Psoas muscle (tissue), 8 donors: ENCODE measurements around the gene CLIC4. TPM values are rescaled to one million over a fixed set of nuclear protein-coding genes. Genes with fewer than 3 reads are reported as not detected.

Source experiments
- ATAC-seq, 4 donors: fragments of 200-7000 bp; cut with Tn5 transposase; one replicate each; pipeline ENCODE4 v1.9.1; 2020; ENCODE audit warnings: moderate library complexity in 3 of 4, mild to moderate bottlenecking in 2 of 4
- DNase-seq, 2 donors: peaks; one replicate each; pipeline ENCODE4 v3.0.0-alpha.2; 2020
- H3K27ac ChIP-seq: fragments of 200-600 bp; one replicate; pipeline ENCODE4 v1.8.0; 2022
- H3K27me3 ChIP-seq, 3 donors: fragments of 200-600 bp in 1 of 3; one replicate each; pipeline versions ENCODE4 v1.6.1 to v1.8.0; 2013 to 2022; ENCODE audit warnings: low read length in 2 of 3, mild to moderate bottlenecking in 2 of 3, moderate library complexity in 1 of 3; ENCODE audit not compliant: insufficient read depth in 3 of 3
- H3K36me3 ChIP-seq, 2 donors: fragments of 200-600 bp in 1 of 2; one replicate each; pipeline versions ENCODE4 v1.6.1 to v1.8.0; 2013 to 2022; ENCODE audit warnings: low read depth in 1 of 2, mild to moderate bottlenecking in 1 of 2, moderate library complexity in 1 of 2; ENCODE audit not compliant: insufficient read depth in 1 of 2
- H3K4me1 ChIP-seq: fragments of 200-600 bp; one replicate; pipeline ENCODE4 v1.8.0; 2022
- H3K4me3 ChIP-seq: fragments of 200-600 bp; one replicate; pipeline ENCODE4 v1.8.0; 2022; ENCODE audit warnings: mild to moderate bottlenecking
- H3K9me3 ChIP-seq: fragments of 200-600 bp; one replicate; pipeline ENCODE4 v1.8.0; 2022
- WGBS, 3 donors: extraction: QIAGEN DNeasy Blood & Tissue Kit; methylation state at CpG; one replicate each; pipeline versions ENCODE4 v1.1.6 to v1.1.7; 2013; 5-methylcytosine and 5-hydroxymethylcytosine counted together
- intact Hi-C, 2 donors: fragments of 100-400 bp; cut with DNase I; formaldehyde crosslinking; loops; one replicate each; pipeline versions ENCODE4 v1.11.0 to v1.14.2; 2022
- polyA plus RNA-seq, 3 donors: library from polyadenylated mRNA; stranded (reverse); fragments of 200-250 nt; gene quantifications; one replicate each; pipeline ENCODE4 v1.2.3, GENCODE V29; 2013
- total RNA-seq, 4 donors: library from RNA; stranded (reverse); fragmentation: NEBNext Ultra II Directional in 2 of 4; extraction: Animal tissue kit (Norgen Biotek cat#: 25700) in 2 of 4; gene quantifications; one replicate each; pipeline versions ENCODE4 v1.2.1 to v1.2.4, GENCODE V29; 2021 to 2023
- TF ChIP-seq, protein P1 (sequence below): fragments of 200-600 bp; IDR thresholded peaks from one replicate; pipeline ENCODE4 v1.8.0; 2022; ENCODE audit warnings: antibody characterized with exemption
- donor health status: healthy with polysubstance abuse.
- donor health status: DM: no; HTN: no; CAD: no; lungs with moderate emphysema.
- donor health status: Bipolar disorder and iron deficiency.
- donor health status: healthy.
- donor health status: DM: yes; HTN: yes; CAD: no.
- donor health status: DM: no; HTN: no; CAD: no.
- donor health status: DM: no; HTN: no; CAD: no.
- donor health status: DM: yes; HTN: yes; CAD: no.

CLIC4 gene
- total and polyA plus RNA-seq, 7 donors: 22.1 to 67.3 (median 44.8) TPM

- Histone ChIP-seq H3K27me3 (no peaks in the 10 kb centered on the region), H3K9me3 (no peaks in the 10 kb centered on the region), H3K4me3 (no peak overlapping the region), H3K27ac (peak overlapping the region; percentile 67), H3K4me1 (peaks cover 8% of the 10 kb centered on the region), H3K36me3 (no peaks in the 10 kb centered on the region)
- intact Hi-C loops: no loop called here
- ATAC-seq: no peak
- TF ChIP-seq, protein P1, sequence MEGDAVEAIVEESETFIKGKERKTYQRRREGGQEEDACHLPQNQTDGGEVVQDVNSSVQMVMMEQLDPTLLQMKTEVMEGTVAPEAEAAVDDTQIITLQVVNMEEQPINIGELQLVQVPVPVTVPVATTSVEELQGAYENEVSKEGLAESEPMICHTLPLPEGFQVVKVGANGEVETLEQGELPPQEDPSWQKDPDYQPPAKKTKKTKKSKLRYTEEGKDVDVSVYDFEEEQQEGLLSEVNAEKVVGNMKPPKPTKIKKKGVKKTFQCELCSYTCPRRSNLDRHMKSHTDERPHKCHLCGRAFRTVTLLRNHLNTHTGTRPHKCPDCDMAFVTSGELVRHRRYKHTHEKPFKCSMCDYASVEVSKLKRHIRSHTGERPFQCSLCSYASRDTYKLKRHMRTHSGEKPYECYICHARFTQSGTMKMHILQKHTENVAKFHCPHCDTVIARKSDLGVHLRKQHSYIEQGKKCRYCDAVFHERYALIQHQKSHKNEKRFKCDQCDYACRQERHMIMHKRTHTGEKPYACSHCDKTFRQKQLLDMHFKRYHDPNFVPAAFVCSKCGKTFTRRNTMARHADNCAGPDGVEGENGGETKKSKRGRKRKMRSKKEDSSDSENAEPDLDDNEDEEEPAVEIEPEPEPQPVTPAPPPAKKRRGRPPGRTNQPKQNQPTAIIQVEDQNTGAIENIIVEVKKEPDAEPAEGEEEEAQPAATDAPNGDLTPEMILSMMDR: no peak
- DNase-seq: no peak
- 73 to 80% (median 74%) methylated on average over 4 of the region's 4 CpGs for WGBS, 3 donors
These were observed 23.8 kb downstream of the CLIC4 start for GRCh38 chr1:24768873-24769605.

DNA sequence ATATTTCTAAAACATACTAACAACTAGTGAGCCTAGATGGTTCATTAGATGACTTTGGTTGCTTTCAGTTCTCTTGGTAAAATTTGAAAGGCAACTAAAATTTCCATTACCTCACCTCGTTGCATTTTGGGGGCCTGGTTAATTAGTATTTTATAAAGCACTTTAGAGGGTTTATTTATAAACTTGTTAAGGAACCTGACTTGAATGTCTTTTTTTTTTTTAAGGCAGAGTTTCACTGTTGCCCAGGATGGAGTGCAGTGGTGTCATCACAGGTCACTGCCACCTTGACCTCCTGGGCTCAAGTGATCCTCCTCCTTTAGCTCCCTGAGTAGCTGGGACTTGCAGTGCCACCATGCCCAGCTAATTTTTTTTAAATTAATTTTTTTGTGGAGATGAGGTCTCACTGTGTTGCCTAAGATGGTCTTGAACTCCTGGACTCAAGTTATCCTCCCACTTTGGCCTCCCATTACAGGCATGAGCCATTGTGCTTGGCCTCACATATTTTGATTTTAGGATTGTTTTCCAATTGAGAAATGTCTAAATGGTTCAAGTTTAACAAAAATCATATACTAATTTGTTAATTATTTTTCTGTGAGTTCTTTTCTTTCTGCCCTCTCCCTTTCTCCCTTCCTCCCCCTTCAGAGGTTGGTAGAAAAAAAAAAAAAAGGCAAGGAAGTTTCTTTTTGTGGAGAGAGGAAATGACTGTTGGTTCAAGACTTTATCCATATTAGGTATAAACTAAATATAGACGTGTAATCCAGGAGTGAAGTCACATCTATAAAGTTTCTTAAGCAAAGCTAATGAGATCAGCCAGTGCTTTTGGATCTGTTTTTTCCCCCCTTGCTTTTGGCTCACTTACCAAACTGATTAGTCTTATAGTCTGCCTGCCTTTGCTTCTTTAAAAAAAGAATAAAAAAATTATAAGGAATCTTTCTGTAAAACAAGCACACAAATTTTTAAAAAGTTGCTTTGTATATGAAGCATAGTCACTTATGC lies 24.7 kb downstream of the CLIC4 start:
- peaks cover 8% of the 10 kb centered on the region for H3K4me1 ChIP-seq

DNA sequence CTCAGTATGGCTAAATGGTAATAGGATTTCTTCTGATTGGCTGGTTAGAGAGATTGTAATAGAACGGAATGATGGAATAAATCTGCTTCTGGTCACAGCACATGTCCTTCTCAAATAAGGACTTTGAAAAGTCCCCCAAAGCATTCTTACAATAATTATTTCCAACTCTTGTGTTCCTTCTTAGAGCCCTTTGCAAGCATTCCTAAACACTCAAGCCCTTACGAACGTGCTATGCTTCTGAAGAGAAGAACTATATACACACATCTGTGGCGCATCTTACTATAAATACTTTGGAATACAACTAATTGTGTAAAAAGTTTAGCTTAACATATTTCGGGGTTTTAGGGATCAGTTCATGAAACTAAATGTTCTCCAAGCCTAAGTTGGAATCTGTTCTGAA lies 25.6 kb downstream of the CLIC4 start:
- no peaks in the 10 kb centered on the region for H3K36me3 ChIP-seq
- intact Hi-C loops: no loop called here
- peaks cover 8% of the 10 kb centered on the region for H3K4me1 ChIP-seq
- H3K27me3 ChIP-seq: no peaks in the 10 kb centered on the region
- H3K4me3 ChIP-seq: no peak overlapping the region
- no peaks in the 10 kb centered on the region for H3K9me3 ChIP-seq
- H3K27ac ChIP-seq: peak overlapping the region; percentile 67
- TF ChIP-seq, protein P1: no peak
- DNase-seq: no peak
- ATAC-seq: no peak
- 71 to 76% (median 72%) methylated on average over 5 of the region's 5 CpGs for WGBS, 3 donors

More for the DNA sequence above, 24.7 kb downstream of the CLIC4 start:
- H3K36me3 ChIP-seq: no peaks in the 10 kb centered on the region
- intact Hi-C loops: no loop called here
- WGBS, 3 donors: 25 to 31% (median 29%) methylated on average over 2 of the region's 2 CpGs
- H3K4me3 ChIP-seq: no peak overlapping the region
- peak; percentile 58 to 70 (median 64) for ATAC-seq
- H3K9me3 ChIP-seq: no peaks in the 10 kb centered on the region
- peak overlapping the region; percentile 67 for H3K27ac ChIP-seq
- TF ChIP-seq, protein P1: no peak
- H3K27me3 ChIP-seq: no peaks in the 10 kb centered on the region
- no peak for DNase-seq

DNA sequence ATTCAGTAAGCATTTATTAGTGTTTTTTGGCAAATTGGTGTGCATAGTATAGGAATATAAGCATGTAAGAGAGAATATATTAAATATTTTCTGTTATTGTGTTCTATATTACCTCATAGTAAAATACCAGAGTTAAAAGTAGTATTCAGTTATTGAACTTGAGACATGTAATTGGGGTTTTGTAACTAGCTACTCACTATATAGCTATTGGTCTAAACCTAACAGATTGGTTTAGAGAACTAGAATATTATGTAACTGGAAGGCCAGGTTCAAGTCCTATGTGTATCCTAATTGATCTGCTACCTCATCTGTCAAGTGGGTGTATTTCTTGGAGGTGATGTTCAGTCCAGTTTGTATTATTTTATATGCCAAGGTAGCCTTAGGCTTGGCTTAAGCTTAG lies 26.3 kb downstream of the CLIC4 start:
- intact Hi-C loops: no loop called here
- no peaks in the 10 kb centered on the region for H3K27me3 ChIP-seq
- ATAC-seq (no peak), DNase-seq (no peak)
- H3K36me3 ChIP-seq: no peaks in the 10 kb centered on the region
- H3K4me3 ChIP-seq: no peak overlapping the region
- peaks cover 8% of the 10 kb centered on the region for H3K4me1 ChIP-seq
- H3K9me3 ChIP-seq: no peaks in the 10 kb centered on the region
- TF ChIP-seq, protein P1: no peak
- H3K27ac ChIP-seq: peak overlapping the region; percentile 67
